GM10266 (cell line): ENCODE measurements around the gene EXOC2.

Source experiments
- DNase-seq: peaks from one replicate; pipeline ENCODE4 v3.0.0; 2012; ENCODE audit errors: extremely low spot score
- TF ChIP-seq, protein P1 (sequence below): IDR thresholded peaks from 2 replicates; pipeline ENCODE4 v1.5.1; 2012; ENCODE audit warnings: mild to moderate bottlenecking, low read depth; ENCODE audit not compliant: control insufficient read depth, insufficient read depth; ENCODE audit errors: missing control alignments

Gene EXOC2

DNA sequence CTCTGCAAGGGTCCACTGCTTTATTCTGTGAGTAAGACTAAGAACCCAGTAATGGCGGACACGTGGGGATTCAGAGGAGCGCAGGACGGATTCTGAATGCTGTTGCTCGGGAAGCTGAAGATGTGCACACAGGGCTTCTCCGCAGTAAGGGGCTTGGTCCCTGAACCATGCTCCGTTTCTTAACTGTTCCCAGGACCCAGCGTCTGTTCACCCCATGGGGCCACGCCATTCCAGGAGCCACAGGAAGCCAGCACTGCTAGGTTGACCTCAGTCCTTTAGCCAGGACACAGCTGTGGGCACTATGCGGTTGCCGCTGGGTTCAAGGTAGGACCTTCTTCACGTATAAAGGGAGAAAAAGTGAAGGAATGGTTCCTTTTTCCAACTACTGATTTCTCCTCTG lies 241.6 kb downstream of the EXOC2 start:
- no peak for DNase-seq
- TF ChIP-seq, protein P1, sequence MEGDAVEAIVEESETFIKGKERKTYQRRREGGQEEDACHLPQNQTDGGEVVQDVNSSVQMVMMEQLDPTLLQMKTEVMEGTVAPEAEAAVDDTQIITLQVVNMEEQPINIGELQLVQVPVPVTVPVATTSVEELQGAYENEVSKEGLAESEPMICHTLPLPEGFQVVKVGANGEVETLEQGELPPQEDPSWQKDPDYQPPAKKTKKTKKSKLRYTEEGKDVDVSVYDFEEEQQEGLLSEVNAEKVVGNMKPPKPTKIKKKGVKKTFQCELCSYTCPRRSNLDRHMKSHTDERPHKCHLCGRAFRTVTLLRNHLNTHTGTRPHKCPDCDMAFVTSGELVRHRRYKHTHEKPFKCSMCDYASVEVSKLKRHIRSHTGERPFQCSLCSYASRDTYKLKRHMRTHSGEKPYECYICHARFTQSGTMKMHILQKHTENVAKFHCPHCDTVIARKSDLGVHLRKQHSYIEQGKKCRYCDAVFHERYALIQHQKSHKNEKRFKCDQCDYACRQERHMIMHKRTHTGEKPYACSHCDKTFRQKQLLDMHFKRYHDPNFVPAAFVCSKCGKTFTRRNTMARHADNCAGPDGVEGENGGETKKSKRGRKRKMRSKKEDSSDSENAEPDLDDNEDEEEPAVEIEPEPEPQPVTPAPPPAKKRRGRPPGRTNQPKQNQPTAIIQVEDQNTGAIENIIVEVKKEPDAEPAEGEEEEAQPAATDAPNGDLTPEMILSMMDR = no peak

DNA sequence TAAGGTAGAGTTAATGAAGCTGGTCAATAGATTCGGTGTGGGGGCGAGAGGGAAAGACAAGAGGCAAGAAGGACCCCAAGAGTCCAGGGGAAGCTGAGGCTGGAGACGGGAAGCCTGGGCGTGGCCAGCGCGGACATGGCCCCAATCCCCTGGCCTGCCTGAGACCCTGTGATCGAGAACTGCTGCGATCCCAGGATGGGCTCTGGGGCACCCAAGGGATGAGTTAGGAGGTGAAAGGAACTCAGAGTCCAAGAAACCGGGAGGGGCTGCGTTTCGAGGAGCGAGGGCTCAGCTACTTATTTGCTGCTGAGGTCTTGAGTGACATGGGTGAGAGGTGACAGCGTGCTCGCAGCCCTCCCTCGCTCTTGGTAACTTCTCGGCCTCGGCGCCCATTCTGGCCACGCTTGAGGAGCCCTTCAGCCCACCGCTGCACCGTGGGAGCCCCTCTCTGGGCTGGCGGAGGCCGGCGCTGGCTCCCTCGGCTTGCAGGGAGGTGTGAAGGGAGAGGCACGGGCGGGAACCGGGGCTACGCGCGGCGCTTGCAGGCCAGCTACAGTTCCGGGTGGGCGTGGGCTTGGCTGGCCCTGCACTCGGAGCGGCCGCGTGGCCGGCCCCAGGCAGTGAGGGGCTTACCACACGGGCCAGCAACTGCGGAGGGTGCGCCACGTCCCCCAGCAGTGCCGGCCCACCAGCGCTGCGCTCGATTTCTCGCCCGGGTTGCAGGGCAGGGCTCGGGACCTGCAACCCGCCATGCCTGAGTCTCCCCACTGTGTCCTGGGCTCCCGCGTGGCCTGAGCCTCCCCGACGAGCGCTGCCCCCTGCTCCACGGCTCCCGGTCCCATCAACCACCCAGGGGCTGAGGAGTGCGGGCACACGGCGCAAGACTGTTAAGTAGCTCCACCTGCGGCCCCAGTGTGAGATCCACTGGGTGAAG lies 243.2 kb downstream of the EXOC2 start:
- no peak for DNase-seq
- TF ChIP-seq, protein P1 = no peak

- DNase-seq = no peak
- TF ChIP-seq, protein P1 = no peak
Observed at GRCh38 chr6:449057-449430, 243.9 kb downstream of the EXOC2 start.

DNA sequence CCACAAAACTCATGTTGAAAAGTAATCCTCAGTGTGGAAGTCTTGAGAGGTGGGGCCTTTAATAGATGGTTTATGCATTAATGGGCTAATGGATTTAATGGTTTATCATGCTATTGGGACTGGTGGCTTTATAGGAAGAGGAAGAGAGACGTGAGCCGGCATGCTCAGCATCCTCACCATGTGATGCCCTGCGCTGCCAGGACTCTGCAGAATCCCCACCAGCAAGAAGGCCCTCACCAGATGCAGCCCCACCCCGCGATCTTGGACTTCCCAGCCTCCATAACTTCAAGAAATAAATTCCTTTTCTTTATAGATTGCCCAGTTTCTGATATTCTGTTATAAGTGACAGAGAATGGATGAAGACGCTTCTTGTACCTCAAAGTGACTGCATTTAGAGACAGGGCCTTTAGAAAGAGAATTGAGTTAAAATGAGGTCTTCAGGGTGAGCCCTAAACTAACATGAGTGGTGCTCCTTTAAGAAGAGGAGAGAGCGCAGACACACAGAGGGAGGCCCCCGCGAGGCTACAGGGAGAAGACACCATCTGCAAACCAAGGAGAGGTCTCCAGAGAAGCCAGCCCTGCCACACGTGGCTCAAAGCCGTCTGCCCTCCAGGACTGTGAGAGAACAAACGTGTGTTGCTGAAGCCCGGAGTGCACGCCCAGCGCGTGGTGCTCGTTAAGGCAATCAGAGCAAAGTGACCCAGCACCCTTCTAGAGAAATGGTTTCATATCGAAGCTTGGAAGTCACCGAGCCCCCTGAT lies 244.5 kb downstream of the EXOC2 start:
- DNase-seq = no peak
- TF ChIP-seq, protein P1 = no peak

DNA sequence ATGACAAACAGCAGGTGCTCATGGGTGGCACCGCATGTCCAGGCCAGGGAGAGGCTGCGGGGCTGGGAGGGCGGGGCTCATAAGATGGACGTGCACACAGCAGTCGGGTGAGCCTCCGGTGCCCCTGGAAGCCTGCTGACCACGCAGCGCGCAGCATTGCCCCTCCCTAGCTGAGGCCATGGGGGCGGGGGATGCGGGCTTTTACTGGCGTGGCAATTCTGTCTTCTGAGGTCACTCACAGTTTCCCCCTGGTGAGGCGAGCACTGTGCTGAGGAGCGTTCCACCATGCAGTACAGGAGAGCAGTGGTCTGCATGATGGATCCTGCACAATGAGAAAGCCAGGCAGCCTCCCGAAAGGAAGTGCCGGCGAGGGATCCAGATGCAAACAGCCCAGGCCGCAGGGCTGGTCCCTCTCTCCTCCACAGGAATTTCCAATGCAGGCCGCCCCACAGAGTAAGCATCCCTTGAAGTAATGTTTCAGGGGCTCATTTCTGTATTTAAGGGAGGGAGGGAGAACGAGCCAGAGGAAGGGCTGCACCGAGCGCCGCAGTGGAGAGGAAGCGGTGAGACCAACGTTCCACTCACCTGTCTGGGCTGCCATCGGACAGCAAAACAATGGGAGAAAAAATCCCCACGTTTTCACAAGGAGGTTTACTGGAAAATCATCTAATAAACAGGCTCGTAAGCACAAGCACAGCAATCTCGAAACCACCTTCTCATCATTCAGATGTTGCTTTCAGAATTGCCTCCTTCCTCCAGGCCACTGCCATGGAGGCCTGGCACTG lies 245.4 kb downstream of the EXOC2 start:
- DNase-seq = no peak
- TF ChIP-seq, protein P1 = no peak

- DNase-seq = no peak
- TF ChIP-seq, protein P1 = no peak
Observed at GRCh38 chr6:446418-447366, 246.2 kb downstream of the EXOC2 start.
